Common myeloid progenitor, CD34-positive (primary cell): ENCODE measurements around the gene WDFY2.

Experiments used
- CTCF ChIA-PET: fragments of 350-600 bp; sonication (Branson Sonifier 250); formaldehyde crosslinking; loops from one replicate; lab custom pipeline; 2021; ENCODE audit warnings: antibody characterized with exemption; lab: Charles Lee
- POLR2A ChIA-PET: fragments of 350-600 bp; sonication (Branson Sonifier 250); formaldehyde crosslinking; loops from one replicate; lab custom pipeline; 2021; ENCODE audit warnings: antibody characterized with exemption; lab: Charles Lee
- DNase-seq, 3 donors: peaks; one replicate each; pipeline versions ENCODE4 v3.0.0 to v3.0.0-alpha.2; 2013
- H3K27ac ChIP-seq, 2 experiments: 1 replicate in 1 of 2; 2 replicates in 1 of 2; pipeline ENCODE4 v1.7.0; 2013; ENCODE audit warnings: inconsistent platforms in 2 of 2, low read length in 2 of 2, mild to moderate bottlenecking in 2 of 2, low read depth in 1 of 2, moderate library complexity in 1 of 2; ENCODE audit not compliant: severe bottlenecking in 2 of 2, insufficient read depth in 1 of 2, poor library complexity in 1 of 2
- H3K27me3 ChIP-seq, 5 experiments: replicated peaks in 2 of 5; 1 replicate in 3 of 5; 2 replicates in 2 of 5; pipeline versions ENCODE4 v1.6.1 to v1.7.0; 2013; ENCODE audit warnings: low read length in 4 of 5, mild to moderate bottlenecking in 2 of 5, moderate library complexity in 2 of 5, inconsistent platforms in 1 of 5; ENCODE audit not compliant: insufficient read depth in 5 of 5, control insufficient read depth in 4 of 5
- H3K36me3 ChIP-seq, 4 experiments: 1 replicate in 2 of 4; 2 replicates in 2 of 4; pipeline versions ENCODE4 v1.6.1 to v1.7.0; 2013; ENCODE audit warnings: low read length in 3 of 4, control low read depth in 1 of 4, mild to moderate bottlenecking in 1 of 4; ENCODE audit not compliant: control insufficient read depth in 4 of 4, insufficient read depth in 4 of 4
- H3K4me1 ChIP-seq, 4 experiments: 1 replicate in 3 of 4; 2 replicates in 1 of 4; pipeline versions ENCODE4 v1.6.1 to v1.7.1; 2013; ENCODE audit warnings: low read length in 3 of 4, mild to moderate bottlenecking in 3 of 4, control low read depth in 1 of 4, inconsistent platforms in 1 of 4, moderate library complexity in 1 of 4; ENCODE audit not compliant: control insufficient read depth in 4 of 4, insufficient read depth in 4 of 4; ENCODE audit errors: control extremely low read depth in 1 of 4
- H3K4me3 ChIP-seq, 7 experiments: 1 replicate in 4 of 7; 2 replicates in 3 of 7; pipeline versions ENCODE4 v1.5.1 to v1.7.0; 2013; ENCODE audit warnings: mild to moderate bottlenecking in 7 of 7, low read length in 6 of 7, moderate library complexity in 6 of 7, inconsistent platforms in 2 of 7, low read depth in 2 of 7, control low read depth in 1 of 7; ENCODE audit not compliant: insufficient read depth in 4 of 7, control insufficient read depth in 1 of 7; ENCODE audit errors: extremely low read depth in 1 of 7
- H3K9me3 ChIP-seq, 5 experiments: 1 replicate in 4 of 5; 2 replicates in 1 of 5; pipeline versions ENCODE4 v1.6.1 to v1.7.1; 2013; ENCODE audit warnings: low read length in 4 of 5, mild to moderate bottlenecking in 2 of 5, inconsistent platforms in 1 of 5, low read depth in 1 of 5, moderate library complexity in 1 of 5; ENCODE audit not compliant: control insufficient read depth in 4 of 5, insufficient read depth in 2 of 5; ENCODE audit errors: control extremely low read depth in 1 of 5
- WGBS: methylation state at CpG from one replicate; pipeline ENCODE4 v1.1.5; 2013; ENCODE audit not compliant: insufficient coverage; 5-methylcytosine and 5-hydroxymethylcytosine counted together

The WDFY2 gene

DNA sequence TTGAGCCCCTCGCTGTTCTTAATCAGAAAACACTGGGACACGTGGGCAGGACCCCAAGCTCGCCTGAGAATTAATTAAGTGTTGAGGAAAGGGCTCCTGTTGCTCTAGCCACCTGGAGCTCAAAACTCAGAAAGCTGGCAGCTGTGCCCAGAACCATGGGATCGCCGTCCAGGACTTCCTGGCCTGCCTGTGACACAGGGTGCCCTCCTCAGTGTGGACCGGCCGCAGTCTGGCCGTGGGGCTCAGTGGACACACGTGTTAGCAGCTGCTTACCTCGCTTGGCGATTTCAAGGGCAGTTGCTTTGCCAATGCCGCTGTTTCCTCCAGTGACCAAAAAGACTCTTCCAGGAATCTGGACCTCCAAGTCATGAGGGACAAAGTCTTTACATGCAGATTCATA, 215.0 kb downstream of the WDFY2 start:
- ChIA-PET POLR2A (no interaction called here), CTCF (interaction anchor here (0.8 to 12.3 kb wide), 12 partner anchors 9 to 674 kb away, joined by 3 to 160 read pairs (median 6); no protein-coding TSS in a partner anchor)
- 97% methylated on average over 11 of the region's 12 CpGs for WGBS
- H3K27ac ChIP-seq = no peak overlapping the region
- H3K4me3 ChIP-seq = no peak overlapping the region
- peaks cover 19 to 74% (median 59%) of the 10 kb centered on the region in 4 experiments for H3K4me1 ChIP-seq
- peaks cover 0 to 6% (median 0%) of the 10 kb centered on the region in 4 experiments for H3K36me3 ChIP-seq
- DNase-seq = no peak
- no peaks in the 10 kb centered on the region for H3K27me3 ChIP-seq
- H3K9me3 ChIP-seq = no peaks in the 10 kb centered on the region

DNA sequence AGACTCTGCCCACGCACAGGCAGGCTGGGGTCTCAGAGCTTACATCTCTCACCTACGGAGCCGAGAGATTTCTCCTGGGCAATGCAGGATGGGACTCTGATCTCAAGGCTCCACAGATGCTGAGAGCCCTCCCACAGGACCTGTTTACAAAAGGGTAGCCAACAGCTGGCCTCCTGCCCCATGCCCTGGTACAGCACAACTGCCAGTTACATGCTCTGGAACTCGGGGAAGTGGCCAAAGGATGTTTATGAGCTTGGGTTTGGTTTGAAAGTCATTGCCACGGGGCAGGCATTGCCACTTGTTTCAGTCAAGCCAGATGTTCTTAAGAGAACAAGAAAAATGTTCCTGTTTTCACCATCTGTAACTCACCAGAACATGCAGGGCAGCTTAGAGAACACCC, 216.2 kb downstream of the WDFY2 start:
- H3K4me1 ChIP-seq = peaks cover 13 to 72% (median 52%) of the 10 kb centered on the region in 4 experiments
- H3K4me3 ChIP-seq = no peak overlapping the region
- peak in 2 of 3 donors; percentile 65 to 67 for DNase-seq
- POLR2A ChIA-PET = interaction anchor here (0.6 to 1.2 kb wide), 3 partner anchors 36 to 347 kb away, joined by 3 to 5 read pairs (median 3); partner anchors contain the start of gene INTS6
- H3K36me3 ChIP-seq = peaks cover 0 to 6% (median 0%) of the 10 kb centered on the region in 4 experiments
- H3K9me3 ChIP-seq = no peaks in the 10 kb centered on the region
- CTCF ChIA-PET = interaction anchor here (1.1 to 12.3 kb wide), 10 partner anchors 9 to 675 kb away, joined by 3 to 160 read pairs (median 4); no protein-coding TSS in a partner anchor
- no peaks in the 10 kb centered on the region for H3K27me3 ChIP-seq
- no peak overlapping the region for H3K27ac ChIP-seq
- WGBS = 30% methylated on average over 3 of the region's 5 CpGs

DNA sequence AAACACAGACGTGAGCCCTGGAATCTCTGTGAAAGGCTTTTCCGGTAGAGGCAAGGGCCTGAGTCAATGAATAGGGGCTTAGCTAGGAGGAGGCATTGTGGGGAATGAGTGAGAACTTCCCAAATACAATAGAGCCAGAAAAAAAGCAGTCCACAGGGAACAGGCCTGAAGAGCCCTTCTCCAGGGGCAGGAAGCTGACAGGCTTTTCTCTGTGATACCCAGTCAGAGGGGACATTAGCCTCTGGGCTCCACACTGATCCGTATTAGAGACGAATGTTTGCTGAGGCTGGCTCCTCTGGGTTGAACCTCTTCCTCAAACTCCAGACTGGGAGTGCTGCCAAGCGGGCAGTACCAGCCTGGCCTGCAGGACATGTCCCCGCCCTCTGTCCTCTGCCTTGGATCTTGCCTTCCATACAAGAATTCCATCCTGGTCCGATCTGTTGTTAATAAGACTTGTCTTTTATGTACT, 217.4 kb downstream of the WDFY2 start:
- ChIA-PET POLR2A (interaction anchor here (1.1 kb wide), 1 partner anchor 349 kb away, joined by 5 read pairs; the partner anchor contains the start of gene INTS6), CTCF (interaction anchor here (1.0 to 12.3 kb wide), 7 partner anchors 9 to 652 kb away, joined by 3 to 160 read pairs (median 7); no protein-coding TSS in a partner anchor)
- Histone ChIP-seq H3K4me3 (no peak overlapping the region), H3K36me3 (peaks cover 0 to 6% (median 0%) of the 10 kb centered on the region in 4 experiments), H3K4me1 (peaks cover 13 to 62% (median 44%) of the 10 kb centered on the region in 4 experiments), H3K27me3 (no peaks in the 10 kb centered on the region), H3K27ac (no peak overlapping the region), H3K9me3 (no peaks in the 10 kb centered on the region)
- WGBS = 52% methylated on average over 5 of the region's 7 CpGs
- no peak for DNase-seq

DNA sequence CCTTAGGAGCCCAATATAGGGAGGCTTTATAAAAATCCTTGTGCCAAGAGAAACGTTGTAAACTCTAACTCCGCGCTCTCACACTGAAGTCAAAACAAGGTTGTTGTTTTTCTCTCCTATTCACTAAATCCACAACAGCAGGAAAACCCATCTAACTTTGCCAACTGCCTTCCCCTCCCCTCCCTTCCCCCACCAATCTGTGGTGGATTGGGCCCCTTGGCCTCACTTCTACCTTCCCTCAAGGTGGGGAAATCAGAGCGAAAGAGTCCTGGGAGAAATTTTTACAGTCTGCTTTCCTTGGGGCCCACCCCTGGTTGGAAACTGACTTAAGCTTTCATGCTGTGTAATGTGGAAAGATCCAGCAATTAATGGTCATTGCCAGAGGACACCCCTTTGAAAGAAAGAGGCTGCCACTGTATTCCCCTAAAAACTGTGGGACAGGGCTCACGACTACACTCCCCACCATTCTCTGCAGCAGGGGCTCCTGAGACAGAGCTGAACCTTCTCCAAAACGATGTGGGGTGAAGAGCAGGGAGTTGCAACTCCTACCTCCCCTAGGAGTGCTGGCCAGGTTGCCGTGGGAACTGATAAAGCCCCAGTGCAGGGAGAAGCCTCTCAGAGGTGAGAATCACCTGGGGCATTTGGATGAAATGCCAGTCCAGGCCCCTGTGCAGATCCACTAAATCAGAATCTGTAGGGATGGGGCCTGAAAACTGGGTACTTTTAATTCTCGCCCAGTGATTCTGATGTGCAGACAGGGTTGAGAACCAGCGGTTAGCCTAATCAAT, 218.6 kb downstream of the WDFY2 start:
- ChIA-PET POLR2A (interaction anchor here (1.7 kb wide), 1 partner anchor 9 kb away, joined by 8 read pairs; no protein-coding TSS in a partner anchor), CTCF (interaction anchor here (1.0 to 9.6 kb wide), 9 partner anchors 7 to 653 kb away, joined by 3 to 140 read pairs (median 3); no protein-coding TSS in a partner anchor)
- H3K4me1 ChIP-seq = peaks cover 13 to 57% (median 42%) of the 10 kb centered on the region in 4 experiments
- 61% methylated on average over 6 of the region's 9 CpGs for WGBS
- peak overlapping the region in 6 of 7 experiments; percentile 46 to 82 (median 76) for H3K4me3 ChIP-seq
- H3K36me3 ChIP-seq = peaks cover 0 to 6% (median 0%) of the 10 kb centered on the region in 4 experiments
- H3K27me3 ChIP-seq = no peaks in the 10 kb centered on the region
- H3K9me3 ChIP-seq = no peaks in the 10 kb centered on the region
- peak overlapping the region; percentile 82 to 94 for H3K27ac ChIP-seq
- no peak for DNase-seq

DNA sequence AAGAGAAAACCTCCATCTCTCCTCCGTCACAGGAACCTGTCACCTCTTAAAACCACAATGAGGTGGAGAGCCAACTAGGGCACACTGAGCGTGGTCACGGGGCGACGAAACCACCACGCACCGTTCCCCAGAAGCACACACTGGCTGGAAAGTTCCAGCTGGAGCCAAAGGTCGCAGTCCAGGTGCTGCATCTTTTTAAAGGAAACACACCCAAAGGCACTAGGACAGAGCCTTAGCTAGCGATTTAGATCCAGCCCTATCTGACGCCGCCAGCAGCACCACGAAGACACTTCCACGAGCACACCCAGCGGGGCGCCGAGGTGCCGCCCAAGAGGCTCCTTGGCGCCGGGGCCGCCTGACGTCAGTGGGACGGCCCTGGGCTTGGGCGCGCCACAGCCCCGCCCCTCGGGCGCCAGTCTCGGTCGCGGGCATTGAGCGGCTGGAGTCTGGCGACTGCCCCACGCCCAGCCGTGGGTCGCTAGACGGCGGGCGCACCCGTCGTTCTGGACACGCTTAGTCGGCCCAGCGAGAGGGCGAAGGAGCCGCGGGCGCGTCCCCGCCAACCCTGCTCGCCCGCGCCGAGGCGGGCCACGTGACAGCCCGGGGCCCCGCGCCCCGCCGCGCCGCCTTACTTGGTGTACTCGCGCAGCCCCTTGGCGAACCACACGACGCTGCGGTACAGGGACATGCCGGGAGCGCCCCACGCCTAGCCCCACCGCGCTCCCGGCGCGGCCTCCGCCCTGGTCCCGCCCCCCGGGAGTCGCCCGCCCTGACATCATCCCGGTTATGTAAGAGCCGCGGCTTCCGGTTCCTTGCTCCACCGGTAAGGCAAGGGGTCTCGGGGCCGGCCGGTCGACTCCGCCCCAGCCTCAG, 219.4 kb downstream of the WDFY2 start, which contains the start of gene DHRS12:
Gene DHRS12, minus strand, starts transcription at position 742 of the 873 bp plus-strand sequence. CDS start 4,504 bp downstream, outside the sequence.
- DNase-seq = peak; percentile 87 to 95 (median 92)
- CTCF ChIA-PET = interaction anchor here (1.0 to 1.5 kb wide), 4 partner anchors 12 to 360 kb away, joined by 3 to 5 read pairs (median 4); no protein-coding TSS in a partner anchor
- Histone ChIP-seq H3K4me1 (peaks cover 13 to 57% (median 42%) of the 10 kb centered on the region in 4 experiments), H3K4me3 (peak within 1 kb of the TSS; percentile 46 to 82 (median 75)), H3K36me3 (peaks cover 0 to 6% (median 0%) of the 10 kb centered on the region in 4 experiments), H3K27ac (peak within 1 kb of the TSS; percentile 82 to 94), H3K9me3 (no peaks in the 10 kb centered on the region), H3K27me3 (no peaks in the 10 kb centered on the region)
- POLR2A ChIA-PET = interaction anchor here (1.7 kb wide), 1 partner anchor 10 kb away, joined by 8 read pairs; no protein-coding TSS in a partner anchor
- 0% methylated on average over 85 of the region's 91 CpGs for WGBS
